Activated T-cell treated with anti-CD3 and anti-CD28 coated beads for 24 hours (primary cell): ENCODE data around the gene ACYP2.
"Not testable (repeated sequence)": the region's sequence is repeated elsewhere in the genome, so short reads cannot be mapped to it uniquely, and the experiment has no call there.

Source experiments
- DNase-seq: peaks from one replicate; pipeline ENCODE4 v3.0.0-alpha.2; 2020; ENCODE audit warnings: low read depth

Gene ACYP2

DNA sequence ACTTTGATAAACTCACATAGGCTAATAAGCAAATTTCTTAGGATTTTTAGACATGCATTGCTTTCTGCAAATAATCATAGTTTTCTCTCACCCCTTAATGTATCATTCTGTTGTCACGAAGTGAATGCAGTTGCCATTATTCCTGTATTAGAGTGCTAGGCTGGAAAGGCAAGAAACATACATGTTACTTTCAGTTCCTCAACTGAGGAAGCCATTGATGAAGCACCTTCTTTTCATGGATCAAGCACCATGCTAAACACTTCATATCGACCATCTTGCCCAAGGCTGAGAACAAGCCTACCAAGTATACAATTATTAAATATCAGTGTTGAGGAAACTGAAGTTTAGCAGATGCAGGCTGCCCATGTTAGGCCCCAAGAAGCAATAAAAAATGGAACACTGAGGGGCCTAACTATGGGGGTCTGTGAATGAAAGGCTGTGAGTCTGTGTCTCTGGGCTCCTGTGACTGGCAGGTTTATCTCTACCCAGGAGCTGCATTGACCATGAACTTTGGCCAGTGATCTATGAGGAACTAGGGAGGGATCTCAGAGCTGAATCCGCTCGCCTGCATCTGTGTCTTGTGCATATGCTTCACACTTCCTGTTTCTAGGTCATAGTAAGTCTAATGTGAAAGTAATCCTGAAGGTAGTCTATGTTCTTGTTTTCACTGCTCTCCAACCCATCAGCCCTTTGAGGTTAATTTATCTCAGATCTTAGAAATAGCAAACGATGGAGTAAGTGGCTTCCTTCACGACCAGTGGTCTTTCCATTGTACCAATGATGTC is 156.6 kb downstream of the ACYP2 start:
- no peak for DNase-seq

DNA sequence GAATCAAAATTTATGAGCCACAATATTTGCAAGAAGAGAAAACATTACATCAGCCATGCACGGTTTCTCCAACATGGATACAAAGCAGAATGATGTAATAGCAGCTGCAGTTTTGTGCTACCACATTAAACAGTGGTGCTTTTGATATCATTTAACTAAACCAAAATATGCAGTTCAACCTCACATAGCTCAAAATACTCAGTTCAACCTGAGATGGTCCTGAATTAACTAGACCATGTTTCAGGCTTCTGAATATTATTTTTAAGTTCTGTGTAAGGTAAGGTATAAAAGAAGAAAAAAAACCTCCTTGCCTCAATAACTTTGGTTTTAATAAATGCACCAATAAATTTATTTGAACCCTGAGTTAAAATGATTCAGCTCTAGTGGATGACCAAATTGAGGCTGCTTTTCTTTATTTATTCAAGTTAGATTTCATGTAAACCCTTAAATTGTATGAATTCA is 159.4 kb downstream of the ACYP2 start:
- no peak for DNase-seq

DNA sequence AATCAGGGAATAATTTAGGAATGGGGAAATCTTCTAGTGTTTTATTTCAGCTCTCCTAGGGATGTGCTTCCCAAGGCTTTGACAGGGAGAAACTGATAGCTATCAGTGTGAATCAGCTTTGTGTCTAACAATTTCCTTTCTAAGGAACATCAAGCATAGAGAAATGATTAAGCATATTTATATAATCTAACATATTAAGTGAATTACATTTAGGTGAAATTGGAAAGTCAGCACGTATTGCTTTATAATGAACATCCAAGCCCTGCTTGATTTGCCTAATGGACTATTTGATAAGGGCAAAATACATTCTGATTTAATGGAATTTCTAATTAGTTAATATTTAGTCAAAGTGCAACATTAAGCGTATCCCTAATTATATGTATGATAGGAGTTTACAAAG is 160.1 kb downstream of the ACYP2 start:
- DNase-seq: no peak

DNA sequence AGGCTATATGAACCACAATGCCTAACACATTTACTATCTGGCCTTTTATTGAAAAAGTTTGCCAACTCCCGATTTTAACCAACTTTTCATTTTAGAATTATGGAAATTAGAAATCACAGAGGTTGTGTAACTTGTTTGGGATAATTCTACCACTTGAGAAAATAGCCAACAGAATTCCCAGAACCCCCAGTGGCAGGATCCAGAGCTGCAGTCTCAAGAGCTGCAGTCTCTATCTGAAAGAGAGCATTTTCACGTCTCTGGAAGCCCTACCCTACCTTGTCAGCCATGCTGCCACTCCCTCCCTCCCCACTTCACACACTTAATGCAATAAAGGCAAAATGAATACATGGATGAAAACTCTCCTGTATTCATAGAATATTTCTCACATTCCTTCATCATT is 164.0 kb downstream of the ACYP2 start:
- DNase-seq: no peak

DNA sequence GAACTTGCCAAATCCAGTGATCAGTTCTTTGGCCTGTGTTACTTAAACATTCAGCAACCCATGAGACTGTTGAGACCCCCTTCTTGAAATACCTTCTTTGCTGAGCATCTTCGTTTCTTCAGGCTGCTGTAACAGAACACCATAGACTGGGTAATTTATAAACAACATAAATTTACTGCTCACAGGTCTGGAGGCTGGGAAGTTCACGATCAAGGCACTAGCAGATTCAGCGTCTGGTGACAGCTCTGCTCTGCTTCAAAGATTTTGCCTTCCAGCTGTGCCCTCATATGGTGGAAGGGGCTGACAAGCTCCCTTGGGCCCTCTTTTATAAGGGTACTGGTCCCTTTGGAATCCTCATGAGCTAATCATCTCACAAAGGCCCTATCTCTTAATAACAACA is 169.4 kb downstream of the ACYP2 start:
- DNase-seq: no peak

DNA sequence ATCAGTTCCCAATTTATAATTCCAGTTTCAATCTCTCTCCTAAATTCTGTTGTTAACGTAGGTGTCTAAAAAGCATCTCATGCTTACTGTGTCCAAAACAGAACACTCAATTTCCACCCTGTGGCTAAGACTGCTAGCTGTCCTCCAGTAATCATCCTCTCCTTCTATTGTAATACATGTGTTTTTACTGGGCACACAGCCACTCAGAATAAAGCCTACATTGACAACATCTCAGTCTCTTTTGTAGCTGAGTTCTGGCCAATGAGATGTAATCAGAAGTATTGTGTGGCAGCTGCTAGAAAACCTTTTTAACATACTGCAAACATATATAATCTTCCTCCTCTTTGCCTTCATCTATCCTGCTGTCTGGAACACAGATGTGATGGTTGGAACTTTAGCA is 170.0 kb downstream of the ACYP2 start:
- DNase-seq: no peak

DNA sequence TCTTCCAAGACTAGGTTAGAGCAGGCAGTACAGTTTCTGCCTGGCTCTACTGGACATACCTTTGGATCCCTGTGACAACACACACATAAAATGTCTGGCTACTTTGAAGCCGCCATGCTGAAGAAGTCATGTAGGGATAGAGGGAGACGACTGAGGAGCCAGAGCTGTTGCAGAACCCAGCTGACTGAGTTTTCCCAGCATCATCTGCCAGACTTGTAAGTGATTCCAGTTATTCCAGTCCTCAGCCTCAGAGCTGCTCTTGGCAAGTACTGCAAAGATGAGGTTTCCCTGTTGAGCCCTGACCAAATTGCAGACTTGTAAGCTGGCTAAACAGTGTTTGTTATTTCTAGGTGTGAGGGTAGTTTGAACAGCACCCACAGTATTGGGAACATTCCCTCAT is 172.1 kb downstream of the ACYP2 start:
- DNase-seq: no peak

DNA sequence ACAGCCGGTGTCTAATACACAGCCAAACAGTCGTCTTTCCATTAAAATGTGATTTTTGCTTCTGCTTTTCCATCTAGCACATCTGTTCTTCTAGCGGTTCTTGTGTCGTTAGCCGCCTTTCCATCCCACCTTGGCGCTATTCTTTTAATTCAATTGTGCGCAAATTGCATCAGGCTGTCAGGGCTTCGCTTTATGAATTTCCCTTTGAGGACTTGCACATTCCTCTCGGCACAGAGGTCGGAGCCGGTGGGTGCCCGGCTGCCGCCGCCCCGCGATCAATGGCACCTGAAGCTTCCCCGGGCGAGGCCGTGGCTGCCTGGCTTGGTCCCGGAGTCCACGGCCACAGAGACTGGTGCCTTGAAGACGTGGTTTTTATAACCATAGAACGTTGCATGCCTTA is 174.5 kb downstream of the ACYP2 start:
- DNase-seq: no peak

DNA sequence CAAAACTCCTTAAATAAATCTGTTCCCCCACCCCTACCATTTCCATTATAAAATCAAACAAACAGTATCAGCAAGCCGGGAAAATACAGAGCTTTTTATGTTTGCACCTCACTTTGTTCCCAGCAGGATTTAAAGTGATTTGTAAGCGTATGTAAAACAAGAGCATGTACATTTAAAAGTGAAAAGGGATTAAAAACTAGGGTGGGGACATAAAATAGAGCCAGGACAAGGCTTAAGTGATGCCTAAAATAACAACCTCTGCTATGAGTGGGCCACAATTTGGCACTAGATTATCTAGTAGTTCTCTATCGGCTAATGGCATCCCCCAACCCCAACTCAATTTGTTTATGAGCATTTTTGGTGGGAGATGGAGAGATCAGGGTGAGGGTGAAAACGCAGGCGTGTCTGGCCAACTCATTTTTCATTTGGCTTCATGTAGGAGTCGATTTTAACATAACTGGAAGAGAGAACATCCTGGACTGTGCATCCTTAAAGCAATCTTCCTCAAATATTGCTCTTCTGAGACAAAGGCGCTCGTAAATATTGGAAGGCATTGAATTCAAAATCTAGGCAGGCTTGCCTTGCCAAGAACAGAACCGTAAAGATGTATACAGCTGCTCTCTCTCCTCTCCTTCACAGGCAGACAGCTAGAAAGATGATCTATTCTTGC is 175.1 kb downstream of the ACYP2 start:
- DNase-seq: no peak

DNA sequence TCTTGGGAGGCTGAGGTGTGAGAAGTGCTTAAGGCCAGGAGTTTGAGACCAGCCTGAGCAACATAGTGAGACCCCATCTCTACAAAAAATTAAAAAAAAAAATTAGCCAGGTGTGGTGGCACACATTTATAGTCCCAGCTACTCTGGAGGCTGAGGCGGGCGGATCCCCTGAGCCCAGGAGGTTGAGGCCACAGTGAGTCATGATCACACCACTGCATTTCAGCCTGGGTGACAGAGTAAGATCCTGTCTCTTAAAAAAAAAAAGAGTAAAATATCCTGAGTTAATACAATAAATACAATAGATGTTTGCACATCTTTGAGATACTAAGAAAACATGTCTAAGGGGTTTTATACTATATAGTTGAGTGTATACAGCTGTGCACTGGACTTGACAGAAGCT is 179.2 kb downstream of the ACYP2 start:
- not testable (repeated sequence) for DNase-seq

DNA sequence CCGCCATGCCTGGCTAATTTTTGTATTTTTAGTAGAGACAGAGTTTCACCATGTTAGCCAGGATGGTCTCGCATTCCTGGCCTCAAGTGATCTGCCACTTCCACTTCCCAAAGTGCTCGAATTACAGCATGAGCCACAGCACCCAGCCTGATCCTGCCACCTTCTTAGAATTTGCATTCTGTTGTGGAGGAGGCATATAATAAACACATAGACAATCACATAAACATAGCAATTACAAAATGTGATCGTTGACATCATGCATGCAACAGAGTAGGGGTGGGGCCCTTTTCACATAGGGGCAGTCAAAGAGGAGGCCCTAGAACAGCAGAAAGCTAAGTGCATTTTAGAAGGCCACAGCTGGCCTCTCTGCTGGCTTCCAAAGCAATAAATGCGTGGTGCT is 180.5 kb downstream of the ACYP2 start:
- DNase-seq: no peak

DNA sequence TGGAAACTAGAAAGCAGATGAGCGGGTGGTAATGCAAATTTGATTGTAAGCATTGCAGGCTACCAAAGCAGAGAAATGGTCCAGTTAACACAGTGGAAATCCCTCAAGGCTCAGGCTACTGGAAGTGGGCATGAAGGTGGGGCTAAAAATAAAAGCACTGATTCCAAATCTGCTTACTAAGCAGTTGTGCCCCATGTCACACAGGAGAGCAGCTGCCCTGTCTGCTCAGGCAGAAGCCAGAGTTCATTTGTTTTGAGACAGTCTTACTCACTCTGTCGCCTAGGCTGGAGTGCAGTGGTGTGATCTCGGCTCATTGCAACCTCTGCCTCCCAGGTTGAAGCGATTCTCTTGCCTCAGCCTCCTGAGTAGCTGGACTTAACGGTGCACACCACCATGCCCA is 183.1 kb downstream of the ACYP2 start:
- no peak for DNase-seq

DNA sequence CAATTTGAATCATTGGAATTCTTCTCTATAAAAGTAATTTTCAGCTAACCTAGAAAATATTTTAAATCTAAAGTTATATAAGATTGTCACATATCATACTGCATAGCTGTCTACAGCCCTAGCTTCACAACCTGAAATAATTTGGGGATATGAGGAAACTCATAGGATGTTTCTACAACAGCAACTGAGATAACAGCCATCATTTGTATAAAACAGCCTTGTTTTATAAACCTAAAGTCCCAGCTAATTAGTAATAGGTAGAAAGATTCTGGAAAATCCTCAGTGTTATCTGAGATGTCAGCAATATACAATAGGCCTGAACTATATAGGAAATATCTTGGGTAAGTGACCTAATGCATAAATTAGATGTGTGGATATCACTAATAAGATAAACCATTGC is 188.2 kb downstream of the ACYP2 start:
- DNase-seq: no peak

DNA sequence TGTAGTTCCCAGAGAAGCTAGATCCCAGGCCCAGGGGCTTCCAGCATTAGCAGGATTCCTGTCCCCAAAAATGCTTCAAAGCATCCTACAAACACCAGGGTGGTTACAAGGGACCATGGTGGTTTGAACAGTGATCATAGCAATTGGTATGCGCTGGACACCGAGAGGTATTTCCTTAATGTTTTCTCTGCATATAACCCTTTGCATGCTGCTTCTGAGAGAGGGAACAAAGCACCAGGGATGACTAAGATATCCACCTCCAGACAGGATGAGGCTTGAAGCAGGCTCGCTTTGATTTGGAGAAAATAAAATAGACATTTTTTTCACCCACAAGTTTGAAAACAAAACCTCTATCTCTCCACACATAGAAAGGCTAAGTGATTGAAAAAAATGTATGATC is 191.1 kb downstream of the ACYP2 start:
- DNase-seq: no peak

DNA sequence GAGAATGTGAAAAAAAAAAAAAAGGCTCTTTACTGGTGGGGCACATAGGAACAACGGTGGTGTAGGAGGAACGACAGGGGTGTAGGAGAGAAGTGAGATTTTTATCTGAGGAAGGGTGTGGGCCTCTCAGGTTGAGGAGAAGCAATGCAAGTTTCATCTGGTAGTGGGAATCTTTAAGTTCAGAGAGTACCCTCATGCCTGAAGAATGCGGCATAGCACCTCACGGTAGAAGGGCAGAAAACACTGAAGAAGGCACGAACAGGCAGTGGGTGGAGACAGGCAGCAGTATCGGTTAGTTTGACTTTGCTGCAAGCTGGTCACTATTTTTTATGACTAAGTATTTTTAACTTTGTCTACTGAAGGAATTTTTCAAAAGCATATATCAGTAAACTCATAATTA is 192.8 kb downstream of the ACYP2 start:
- DNase-seq: no peak

DNA sequence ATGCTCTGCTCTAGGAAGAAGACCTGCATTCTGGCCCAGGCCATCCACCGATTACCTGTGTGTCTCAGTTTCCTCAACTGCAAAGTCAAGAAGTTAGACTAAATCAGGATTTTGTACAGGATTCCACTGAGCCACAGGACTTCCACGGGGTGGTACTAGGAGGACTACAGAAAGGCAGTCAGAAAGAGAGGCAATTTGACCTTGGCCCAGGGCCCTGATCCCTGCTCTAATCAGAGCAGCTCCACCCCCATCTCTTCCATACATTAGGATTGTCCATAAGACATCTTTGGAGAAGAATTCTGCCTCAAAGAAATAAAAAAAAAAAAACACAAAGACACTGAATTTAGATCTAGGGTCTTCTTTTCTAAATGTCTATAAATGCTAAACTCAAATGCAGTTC is 193.4 kb downstream of the ACYP2 start:
- DNase-seq: no peak

DNA sequence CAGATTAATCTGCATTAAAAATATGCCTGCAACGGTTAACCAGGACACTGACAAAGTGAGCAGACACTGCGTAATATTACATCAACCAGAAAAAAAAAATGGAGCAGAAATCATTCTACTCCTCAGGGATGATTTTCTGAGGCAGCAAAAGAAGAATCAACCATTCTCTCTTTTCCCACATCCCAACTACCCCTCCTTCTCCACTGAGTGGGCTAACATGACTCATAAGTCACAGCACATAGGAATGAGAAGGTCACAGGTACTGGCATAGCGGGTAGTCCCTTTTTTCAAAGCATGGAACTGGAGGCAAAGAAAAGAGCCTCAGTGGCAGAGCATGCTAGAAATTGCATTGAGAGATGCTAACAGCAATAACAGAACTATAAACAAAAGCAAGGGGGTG is 194.9 kb downstream of the ACYP2 start:
- DNase-seq: no peak

DNA sequence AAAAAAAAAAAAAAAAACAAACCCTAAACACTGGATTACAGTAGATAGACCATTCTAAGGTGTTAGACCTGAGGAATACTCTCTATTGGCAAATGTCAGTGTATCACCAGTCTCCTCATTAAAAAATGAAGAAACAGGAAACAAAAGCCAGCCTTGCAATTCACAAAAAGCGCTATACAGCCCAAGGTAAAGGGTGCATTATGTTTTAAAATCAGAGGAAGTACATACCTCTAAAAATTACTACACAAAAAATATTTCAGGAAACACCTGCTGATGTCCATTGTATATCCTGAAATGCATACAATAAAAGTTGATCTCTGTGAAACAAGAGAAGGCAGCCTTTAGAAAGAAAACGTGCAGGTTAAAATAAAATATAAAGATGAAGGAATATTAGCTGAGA is 195.5 kb downstream of the ACYP2 start:
- no peak for DNase-seq

DNA sequence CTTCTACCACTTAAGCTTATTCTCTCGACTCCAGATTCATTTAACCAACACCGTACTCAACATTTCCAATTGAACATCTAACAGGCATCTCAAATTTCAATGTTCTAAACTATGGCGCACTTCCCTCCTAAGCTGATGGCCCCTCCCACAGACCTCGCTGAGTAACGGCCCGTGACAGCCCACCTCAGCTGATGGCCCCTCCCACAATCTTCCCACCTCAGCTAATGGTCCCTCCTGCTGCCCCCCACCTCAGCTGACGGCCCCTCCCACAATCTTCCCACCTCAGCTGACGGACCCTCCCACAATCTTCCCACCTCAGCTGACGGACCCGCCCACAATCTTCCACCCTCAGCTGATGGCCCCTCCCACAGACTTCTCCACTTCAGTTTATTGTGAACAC is 197.7 kb downstream of the ACYP2 start:
- DNase-seq: no peak

DNA sequence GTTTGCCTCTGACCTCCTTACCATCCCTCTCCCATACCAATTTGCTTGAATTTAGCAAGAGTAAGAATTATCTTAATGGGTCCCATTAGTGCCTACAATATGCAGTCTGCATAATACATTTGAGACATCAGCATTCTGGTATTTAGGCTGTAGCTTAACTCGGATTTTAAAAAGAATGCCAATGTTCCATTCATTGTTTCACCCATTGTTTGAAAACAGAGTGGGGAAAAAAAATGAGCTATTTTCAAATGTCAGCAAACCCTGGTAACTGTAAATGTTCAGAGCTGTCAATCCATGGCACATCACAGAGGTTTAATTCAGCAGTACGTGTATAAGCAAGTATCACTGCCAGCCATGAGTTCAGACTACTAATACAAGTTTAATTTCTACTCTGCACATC is 202.6 kb downstream of the ACYP2 start:
- no peak for DNase-seq

DNA sequence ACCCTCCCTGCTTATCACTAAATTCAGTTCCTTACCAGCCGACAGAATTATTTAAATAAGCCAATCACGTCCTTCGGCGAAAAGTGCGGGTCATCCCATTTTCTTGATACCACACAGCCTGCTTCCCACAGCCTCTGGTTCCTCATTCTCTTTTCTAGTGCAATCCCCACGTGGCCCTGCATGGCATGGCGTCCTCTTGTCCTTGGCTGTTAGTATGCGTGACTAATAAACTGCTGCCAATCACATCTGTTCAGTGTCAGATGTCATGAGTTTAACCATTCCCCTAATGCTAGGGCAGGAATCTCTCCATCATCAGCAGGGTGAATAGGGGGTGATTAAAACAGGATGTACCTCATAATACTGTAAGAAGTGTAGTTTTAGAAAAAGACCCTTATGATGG is 203.4 kb downstream of the ACYP2 start:
- DNase-seq: no peak

DNA sequence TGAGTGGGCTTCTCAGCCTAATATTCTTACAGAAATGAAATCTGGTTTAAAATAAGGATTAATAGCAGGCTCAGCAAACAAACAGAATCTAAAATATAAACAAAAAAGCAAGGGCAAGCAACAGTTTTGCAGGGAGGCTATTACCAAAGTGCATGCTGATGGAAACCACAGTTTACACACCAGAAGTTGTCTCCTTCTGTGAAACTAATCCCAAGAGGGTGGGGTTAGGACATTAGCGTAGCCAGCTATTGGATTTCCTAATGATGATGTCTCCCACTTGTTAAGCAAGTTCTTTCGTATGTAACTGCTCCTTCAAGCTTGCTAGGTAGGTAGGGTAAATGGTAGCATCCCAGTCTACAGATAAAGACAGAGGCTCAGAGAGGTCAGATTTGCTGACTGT is 205.6 kb downstream of the ACYP2 start:
- no peak for DNase-seq

DNA sequence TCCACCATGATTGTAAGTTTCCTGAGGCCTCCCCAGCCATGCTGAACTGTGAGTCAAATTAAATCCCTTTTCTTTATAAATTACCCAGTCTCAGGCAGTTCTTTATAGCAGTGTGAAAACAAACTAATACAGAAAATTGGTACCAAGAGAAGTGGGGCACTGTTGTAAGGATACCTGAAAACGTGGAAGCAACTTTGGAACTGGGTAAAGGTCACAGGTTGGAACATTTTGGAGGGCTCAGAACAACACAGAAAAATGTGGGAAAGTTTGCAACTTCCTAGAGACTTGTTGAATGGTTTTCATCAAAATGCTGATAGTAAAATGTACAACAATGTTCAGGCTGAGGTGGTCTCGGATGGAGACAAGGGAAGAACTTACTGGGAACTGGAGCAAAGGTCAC is 209.1 kb downstream of the ACYP2 start:
- not testable (repeated sequence) for DNase-seq

DNA sequence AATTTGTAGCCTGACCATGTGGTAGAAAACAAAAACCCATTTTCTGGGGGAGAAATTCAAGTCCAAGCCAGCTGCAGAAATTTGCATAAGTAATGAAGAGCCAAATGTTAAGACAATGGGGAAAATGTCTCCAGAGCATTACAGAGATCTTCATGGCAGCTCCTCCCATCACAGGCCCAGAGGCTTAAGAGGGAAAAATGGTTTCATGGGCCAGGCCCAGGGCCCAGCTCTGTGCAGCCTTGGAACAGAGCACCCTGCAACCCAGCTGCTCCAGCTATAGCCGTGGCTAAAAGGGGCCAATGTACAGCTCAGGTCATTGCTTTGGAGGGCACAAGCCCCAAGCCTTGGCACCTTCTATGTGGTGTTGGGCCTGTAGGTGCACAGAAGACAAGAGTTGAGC is 209.7 kb downstream of the ACYP2 start:
- DNase-seq: no peak
